GM19023 (cell line): ENCODE data around the gene EML4.

Source experiments
- ATAC-seq: cut with Tn5 transposase; IDR thresholded peaks from one replicate; pipeline ENCODE4 v1.9.1; 2021; ENCODE audit warnings: mild to moderate bottlenecking, moderate library complexity; ENCODE audit not compliant: unreplicated experiment

EML4 gene

GRCh38 chr2:42194428-42194827 is 25.3 kb downstream of the EML4 start:
- no peak for ATAC-seq

DNA sequence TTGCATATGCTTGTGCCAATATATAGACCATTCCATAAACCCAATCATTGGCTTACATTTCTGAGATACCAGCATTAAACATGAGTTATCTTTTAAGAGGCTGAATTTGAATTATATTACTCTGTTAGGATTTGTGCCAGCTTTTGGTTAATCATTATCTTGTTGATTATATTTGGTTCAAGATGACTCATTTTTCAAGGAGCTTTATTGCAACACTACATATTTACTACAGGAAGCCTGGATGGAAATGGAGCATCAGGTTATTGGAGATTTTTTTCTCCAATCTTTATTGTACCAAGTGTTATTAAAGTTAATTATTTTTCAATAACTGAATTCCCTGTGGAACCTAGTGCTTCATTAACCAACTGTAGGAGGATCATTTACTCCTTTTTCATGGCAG is 26.4 kb downstream of the EML4 start:
- no peak for ATAC-seq

DNA sequence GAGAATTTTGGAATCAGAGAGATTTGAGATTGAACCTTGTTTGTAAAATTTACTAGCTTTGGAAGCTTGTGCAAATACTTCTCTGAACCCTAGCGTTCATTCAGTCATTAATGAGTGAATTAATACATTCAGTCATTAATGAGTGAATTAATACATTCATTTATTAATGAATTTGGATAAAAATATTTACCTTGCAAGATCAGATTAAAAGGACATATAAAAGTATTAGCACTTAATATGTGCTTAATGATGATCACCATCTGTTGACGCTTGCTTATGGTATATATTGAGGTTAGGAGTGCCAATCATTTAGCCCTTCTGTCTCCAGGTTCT is 26.9 kb downstream of the EML4 start:
- no peak for ATAC-seq

- no peak for ATAC-seq
Measured at GRCh38 chr2:42196403-42197267, 27.5 kb downstream of the EML4 start.

- ATAC-seq = no peak
Measured at GRCh38 chr2:42197792-42198191, 28.6 kb downstream of the EML4 start.

GRCh38 chr2:42198466-42198865 is 29.3 kb downstream of the EML4 start:
- ATAC-seq = no peak

GRCh38 chr2:42199002-42199401 is 29.8 kb downstream of the EML4 start:
- no peak for ATAC-seq

GRCh38 chr2:42199626-42200025 is 30.5 kb downstream of the EML4 start:
- no peak for ATAC-seq

GRCh38 chr2:42200926-42201855 is 32.0 kb downstream of the EML4 start:
- no peak for ATAC-seq

DNA sequence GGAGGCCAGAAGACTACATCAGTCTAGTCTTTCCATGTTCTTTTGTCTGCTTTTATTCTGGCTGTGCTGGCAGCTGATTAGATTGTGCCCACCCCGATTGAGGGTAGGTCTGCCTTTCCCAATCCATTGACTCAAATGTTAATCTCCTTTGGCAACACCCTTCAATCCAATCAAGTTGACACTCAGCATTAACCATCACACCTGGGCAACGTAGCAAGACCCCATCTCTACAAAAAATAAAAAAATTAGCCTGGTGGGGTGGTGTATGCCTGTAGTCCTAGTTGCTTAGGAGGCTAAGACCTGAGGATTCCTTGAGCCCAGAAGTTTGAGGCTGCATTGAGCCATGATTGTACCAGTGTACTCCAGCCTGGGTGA is 33.5 kb downstream of the EML4 start:
- no peak for ATAC-seq

GRCh38 chr2:42203792-42204191 is 34.6 kb downstream of the EML4 start:
- no peak for ATAC-seq

GRCh38 chr2:42205337-42205736 is 36.2 kb downstream of the EML4 start:
- no peak for ATAC-seq

DNA sequence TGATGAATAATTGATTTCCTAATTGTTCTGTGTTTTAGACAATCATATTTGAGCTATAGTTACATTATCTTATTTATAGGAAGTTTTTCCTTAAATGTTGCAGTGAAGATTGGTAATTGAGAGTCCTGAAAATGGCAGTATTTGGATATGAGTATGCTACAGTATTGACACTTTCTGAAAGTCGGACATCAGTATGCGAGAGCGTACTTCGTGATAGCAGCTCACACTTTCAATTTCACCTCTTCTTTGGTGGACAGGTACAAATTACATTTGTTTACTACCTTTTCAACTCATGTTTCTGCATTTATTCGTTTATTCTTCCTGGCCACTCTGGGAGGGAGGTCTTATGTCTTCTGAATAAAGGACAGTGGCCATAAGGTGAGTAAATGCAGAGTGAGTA is 38.7 kb downstream of the EML4 start:
- no peak for ATAC-seq

GRCh38 chr2:42210203-42210602 is 41.0 kb downstream of the EML4 start:
- ATAC-seq = no peak

GRCh38 chr2:42211291-42211690 is 42.1 kb downstream of the EML4 start:
- no peak for ATAC-seq

DNA sequence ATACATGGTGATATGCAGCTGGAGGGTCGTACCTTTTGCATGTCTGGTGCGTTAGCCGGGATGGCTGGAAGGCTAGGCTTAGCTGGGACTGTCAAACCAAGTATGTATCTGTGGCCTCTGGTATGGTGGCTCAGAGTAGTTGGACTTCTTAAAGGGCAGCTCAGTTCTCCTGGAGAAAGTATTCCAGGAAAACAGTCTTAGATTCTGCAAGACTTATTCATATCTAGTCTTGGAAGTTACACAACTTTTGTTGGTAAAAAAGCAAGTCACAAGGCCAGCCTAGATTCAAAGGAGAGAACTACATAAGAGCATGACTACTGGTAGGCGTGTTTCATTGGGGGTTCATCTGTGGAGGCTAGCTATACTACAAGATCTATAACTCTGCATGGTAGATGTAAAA is 45.5 kb downstream of the EML4 start:
- ATAC-seq = no peak

- no peak for ATAC-seq
Measured at GRCh38 chr2:42216694-42217093, 47.5 kb downstream of the EML4 start.

- ATAC-seq = no peak
Measured at GRCh38 chr2:42217307-42217706, 48.2 kb downstream of the EML4 start.

GRCh38 chr2:42217914-42218313 is 48.8 kb downstream of the EML4 start:
- no peak for ATAC-seq

DNA sequence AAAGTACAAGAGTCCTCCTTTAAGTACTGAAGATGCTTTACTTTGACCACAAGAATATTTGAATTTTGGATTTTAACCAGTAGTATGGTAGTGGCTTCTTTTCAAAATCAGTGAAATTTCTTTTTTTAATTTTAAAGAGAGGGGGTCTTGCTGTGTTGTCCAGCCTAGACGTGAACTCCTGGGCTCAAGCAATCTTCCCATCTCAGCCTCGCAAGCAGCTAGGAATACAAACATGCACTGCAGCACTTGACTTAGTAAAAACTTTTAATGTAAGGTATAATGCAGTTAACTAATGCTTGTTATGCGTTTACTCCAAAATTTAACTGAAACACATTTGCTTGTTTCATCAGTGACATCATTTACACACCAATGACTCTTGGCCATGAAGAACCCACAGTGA is 49.6 kb downstream of the EML4 start:
- no peak for ATAC-seq

DNA sequence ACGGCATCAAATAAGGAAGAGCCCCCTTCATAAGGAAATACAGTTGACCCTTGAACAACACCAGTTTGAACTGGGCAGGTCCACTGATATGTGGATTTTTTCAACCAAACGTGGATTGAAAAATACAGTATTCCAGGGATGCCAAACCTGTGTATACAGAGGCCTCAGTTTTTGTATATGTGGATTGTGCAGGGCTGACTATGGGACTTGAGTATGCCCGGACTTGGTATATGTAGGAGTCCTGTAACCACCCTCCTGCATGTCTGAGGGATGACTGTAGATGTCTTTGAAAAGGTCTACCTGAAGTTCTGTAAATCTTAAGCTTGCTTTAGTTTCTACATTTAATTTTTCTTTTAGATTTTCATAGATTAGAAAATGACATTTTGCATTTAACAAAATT is 50.0 kb downstream of the EML4 start:
- ATAC-seq = no peak

DNA sequence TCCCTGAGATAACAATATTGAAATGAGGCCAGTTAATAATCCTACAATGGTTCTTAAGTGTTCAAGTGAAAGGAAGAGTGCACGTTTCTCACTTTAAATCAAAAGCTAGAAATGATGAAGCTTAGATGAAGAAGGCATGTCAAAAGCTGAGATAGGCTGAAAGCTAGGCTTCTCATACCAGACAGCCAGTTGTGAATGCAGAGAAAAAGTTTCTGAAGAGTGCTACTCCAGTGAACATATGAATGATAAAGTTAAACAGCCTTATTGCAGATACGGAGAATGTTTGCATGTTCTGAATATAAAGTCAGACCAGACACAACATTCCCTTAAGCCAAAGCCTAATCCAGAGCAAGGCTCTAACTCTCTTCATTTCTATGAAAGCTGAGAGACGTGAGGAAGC is 51.4 kb downstream of the EML4 start:
- ATAC-seq = no peak
